SJCRH30 (cell line): ENCODE measurements around the gene NIPSNAP2. TPM values are rescaled to one million over a fixed set of nuclear protein-coding genes. Genes with fewer than 3 reads are reported as not detected.

Source experiments
- DNase-seq, 2 experiments: peaks; one replicate each; pipeline ENCODE4 v3.0.0-alpha.2; 2015 to 2020
- H3K27ac ChIP-seq: fragments of 250-450 bp; sonication (Bioruptor Pico); 2 replicates; pipeline ENCODE4 v1.5.1; 2020; ENCODE audit warnings: mild to moderate bottlenecking, moderate library complexity
- H3K27me3 ChIP-seq: fragments of 250-450 bp; sonication (Bioruptor Pico); 2 replicates; pipeline ENCODE4 v1.5.1; 2020; ENCODE audit warnings: mild to moderate bottlenecking, moderate library complexity
- H3K36me3 ChIP-seq: fragments of 250-450 bp; sonication (Bioruptor Pico); 2 replicates; pipeline ENCODE4 v1.5.1; 2020; ENCODE audit warnings: mild to moderate bottlenecking, moderate library complexity
- H3K4me1 ChIP-seq: fragments of 250-450 bp; sonication (Bioruptor Pico); 2 replicates; pipeline ENCODE4 v1.5.1; 2020; ENCODE audit warnings: mild to moderate bottlenecking, moderate library complexity
- H3K4me3 ChIP-seq: fragments of 250-450 bp; sonication (Bioruptor Pico); 2 replicates; pipeline ENCODE4 v1.5.1; 2020; ENCODE audit warnings: mild to moderate bottlenecking, moderate library complexity
- H3K9me3 ChIP-seq: fragments of 250-450 bp; sonication (Bioruptor Pico); replicated peaks from 2 replicates; pipeline ENCODE4 v1.5.1; 2020; ENCODE audit warnings: mild to moderate bottlenecking, moderate library complexity
- total RNA-seq: library from RNA; depleted of rRNA; stranded (reverse); fragments of >200 nt; shearing (Covaris generic); gene quantifications from 2 replicates; pipeline ENCODE4 v1.2.3, GENCODE V29; 2014

Gene NIPSNAP2
- total RNA-seq, 1 experiment from 2014 or later, result 63.7 TPM

DNA sequence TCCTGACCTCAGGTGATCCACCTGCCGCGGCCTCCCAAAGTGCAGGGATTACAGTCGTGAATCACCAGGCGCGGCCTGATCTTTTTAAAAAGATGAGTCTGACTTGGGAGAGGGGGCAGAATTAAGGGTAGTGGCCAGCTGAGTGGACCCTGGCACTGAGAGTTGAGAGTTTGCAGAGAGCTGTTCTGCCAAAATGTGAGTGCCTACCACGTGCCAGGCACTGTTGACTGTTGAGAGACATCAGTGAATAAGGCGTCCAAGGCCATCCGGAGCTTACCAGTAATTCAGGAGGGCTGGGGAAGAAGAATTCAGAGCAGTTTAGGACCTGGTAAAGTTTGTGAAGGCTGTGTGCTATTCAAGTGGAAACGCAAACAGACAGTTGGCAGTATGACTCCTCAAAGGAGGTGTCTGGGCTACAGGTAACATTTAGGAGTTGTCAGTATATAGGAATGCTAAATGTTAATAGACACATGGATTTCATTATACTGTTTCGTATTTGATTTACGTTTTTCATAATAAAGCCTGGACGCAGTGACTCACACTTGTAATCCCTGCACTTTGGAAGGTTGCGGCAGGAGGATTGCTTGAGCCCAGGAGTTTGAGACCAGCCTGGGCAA lies 1.5 kb downstream of the NIPSNAP2 start:
- no peak overlapping the region for H3K4me3 ChIP-seq
- no peaks in the 10 kb centered on the region for H3K27me3 ChIP-seq
- H3K27ac ChIP-seq, result no peak overlapping the region
- DNase-seq, result no peak
- no peaks in the 10 kb centered on the region for H3K9me3 ChIP-seq
- no peaks in the 10 kb centered on the region; the same call in 1 of the 2 replicates for H3K36me3 ChIP-seq
- 0 out of 2 replicates have a peak, but pooled peaks cover 5% of the 10 kb centered on the region for H3K4me1 ChIP-seq

DNA sequence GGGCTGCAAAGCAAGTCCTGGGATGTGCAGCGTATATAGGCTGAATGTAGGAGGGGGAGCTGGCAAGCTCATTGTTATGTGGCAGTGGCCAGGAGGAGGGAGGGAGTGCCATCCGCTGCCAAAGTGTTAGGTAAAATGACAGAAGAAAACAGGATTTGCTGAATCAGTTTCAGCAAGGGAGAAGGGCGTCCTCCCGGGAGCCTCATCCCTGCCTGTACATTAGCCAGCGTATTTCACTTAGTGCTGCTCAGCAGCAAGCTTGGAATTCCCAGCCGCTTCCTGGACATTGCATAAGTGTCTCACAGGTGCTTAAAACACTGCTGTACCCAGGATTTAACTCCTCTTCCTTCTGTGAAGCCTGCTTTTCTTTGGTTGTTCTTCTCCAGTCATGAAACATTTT lies 2.5 kb downstream of the NIPSNAP2 start:
- no peak overlapping the region for H3K27ac ChIP-seq

DNA sequence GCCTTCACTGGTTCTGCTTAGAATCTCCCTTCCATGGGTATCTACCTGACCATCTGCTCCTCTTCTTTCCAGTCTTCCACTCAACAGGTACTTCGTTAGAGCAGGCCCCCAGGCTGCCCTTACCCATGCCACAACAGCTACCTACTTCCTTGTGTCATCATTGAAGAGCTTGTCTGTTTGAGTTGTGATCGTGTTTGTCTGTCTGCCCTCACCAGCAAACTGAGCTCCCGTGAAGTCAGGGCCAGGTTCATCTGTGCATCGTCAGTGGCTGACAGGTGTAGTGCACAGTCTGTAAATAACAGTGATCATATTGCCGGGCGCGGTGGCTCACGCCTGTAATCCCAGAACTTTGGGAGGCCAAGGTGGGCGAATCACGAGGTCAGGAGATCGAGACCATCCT lies 5.0 kb downstream of the NIPSNAP2 start:
- Histone ChIP-seq H3K27me3 (no peaks in the 10 kb centered on the region), H3K4me3 (no peak overlapping the region)

More for the DNA sequence above, 2.5 kb downstream of the NIPSNAP2 start:
- H3K36me3 ChIP-seq, result no peaks in the 10 kb centered on the region; the same call in 1 of the 2 replicates
- 0 out of 2 replicates have a peak, but pooled peaks cover 5% of the 10 kb centered on the region for H3K4me1 ChIP-seq
- H3K4me3 ChIP-seq, result no peak overlapping the region
- no peaks in the 10 kb centered on the region for H3K9me3 ChIP-seq
- H3K27me3 ChIP-seq, result no peaks in the 10 kb centered on the region
- DNase-seq, result no peak

DNA sequence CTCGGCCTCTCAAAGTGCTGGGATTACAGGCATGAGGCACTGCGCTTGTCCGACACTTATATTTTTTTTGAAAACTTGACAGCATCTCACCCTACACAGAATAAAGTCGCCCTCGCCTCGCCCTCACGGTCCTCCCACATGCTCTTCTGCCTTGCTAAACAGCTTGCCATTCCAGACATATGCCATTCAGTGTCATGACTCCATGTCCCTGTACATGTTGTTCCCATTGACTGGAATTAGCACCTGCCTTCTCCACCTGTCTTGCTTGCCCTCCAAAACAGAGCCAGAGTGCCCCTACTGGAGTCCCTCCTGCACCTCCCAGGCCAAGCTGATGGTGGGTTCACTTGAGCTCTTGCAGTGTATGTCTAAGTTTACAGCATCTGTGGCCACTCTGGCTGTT lies 6.2 kb downstream of the NIPSNAP2 start:
- Histone ChIP-seq H3K9me3 (no peaks in the 10 kb centered on the region), H3K4me3 (no peak overlapping the region), H3K36me3 (peaks cover 6% of the 10 kb centered on the region), H3K27me3 (no peaks in the 10 kb centered on the region), H3K4me1 (no peaks in the 10 kb centered on the region), H3K27ac (no peak overlapping the region)
- DNase-seq, result no peak

More for the DNA sequence above, 5.0 kb downstream of the NIPSNAP2 start:
- peaks cover 6% of the 10 kb centered on the region for H3K36me3 ChIP-seq
- no peak for DNase-seq
- no peaks in the 10 kb centered on the region for H3K9me3 ChIP-seq
- H3K4me1 ChIP-seq, result no peaks in the 10 kb centered on the region
- H3K27ac ChIP-seq, result no peak overlapping the region

DNA sequence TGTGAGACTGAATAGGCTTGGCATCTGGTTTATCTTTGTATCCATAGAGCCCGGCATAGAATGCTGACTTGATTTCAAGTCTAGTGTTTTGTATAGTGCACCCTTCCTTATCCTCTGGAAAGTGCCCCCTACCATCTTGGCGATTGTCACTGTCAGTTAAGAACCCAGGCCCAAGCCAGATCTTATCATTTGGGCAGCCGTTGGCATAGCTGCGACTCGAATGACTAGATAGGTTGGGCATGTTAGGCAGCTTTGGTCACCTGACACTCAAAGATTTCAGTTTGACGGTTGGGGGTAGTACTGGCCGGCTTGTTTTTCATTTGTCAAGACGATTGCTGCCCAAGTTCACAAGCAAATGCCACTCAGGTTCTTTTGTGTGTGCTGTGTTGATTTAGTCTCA lies 6.6 kb downstream of the NIPSNAP2 start:
- Histone ChIP-seq H3K36me3 (peaks cover 6% of the 10 kb centered on the region), H3K9me3 (no peaks in the 10 kb centered on the region), H3K4me1 (no peaks in the 10 kb centered on the region), H3K27me3 (no peaks in the 10 kb centered on the region), H3K4me3 (no peak overlapping the region), H3K27ac (no peak overlapping the region)
- DNase-seq, result no peak

DNA sequence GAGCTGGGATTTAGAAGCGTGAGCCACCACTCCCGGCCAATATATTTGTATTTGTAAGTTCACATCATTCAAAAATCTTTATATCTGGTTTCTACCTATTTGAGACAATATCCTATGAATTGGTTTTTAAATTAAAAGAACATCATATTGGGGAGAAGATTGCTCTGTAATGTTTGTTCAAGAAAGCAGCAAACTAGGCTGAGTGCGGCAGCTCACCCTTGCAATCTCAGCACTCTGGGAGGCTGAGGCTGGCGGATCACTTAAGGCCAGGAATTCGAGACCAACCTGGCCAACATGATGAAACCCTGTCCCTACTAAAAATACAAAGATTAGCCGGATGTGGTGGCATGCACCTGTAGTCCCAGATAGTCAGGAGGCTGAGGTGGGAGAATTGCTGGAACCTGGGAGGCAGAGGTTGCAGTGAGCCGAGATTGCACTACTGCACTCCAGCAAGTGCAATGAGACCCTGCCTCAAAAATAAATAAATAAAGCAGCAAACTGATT lies 9.4 kb downstream of the NIPSNAP2 start:
- Histone ChIP-seq H3K9me3 (no peaks in the 10 kb centered on the region), H3K4me3 (no peak overlapping the region), H3K27me3 (no peaks in the 10 kb centered on the region), H3K27ac (no peak overlapping the region), H3K4me1 (no peaks in the 10 kb centered on the region), H3K36me3 (peaks cover 14% of the 10 kb centered on the region)
- no peak for DNase-seq

DNA sequence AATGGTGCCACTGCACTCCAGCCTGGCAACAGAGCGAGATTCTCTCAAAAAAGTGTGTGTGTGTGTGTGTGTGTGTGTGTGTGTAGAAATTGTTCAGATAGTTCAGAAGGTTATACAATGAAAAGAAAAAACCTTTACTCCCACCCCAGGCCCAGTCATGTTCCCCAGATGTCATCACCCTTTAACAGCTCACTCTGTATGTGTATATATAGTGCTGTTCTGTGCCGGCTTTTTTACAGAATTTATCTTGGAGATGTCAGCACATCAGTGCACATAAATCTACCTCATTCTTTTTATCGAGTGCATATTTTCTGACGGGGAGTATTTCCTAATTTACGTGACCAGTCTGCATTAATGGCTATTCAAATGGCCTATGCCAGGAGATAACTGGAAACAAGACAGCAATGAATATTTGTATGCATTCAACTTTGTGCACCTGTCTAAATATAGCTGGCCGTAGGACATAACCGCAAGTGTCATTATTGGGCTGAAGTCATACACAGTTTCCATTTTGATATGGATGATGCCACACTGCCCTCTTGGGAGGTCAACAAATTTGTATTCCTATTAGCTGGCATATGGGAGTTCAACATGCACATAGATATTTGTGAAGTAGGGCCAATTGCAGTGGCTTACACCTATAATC lies 11.7 kb downstream of the NIPSNAP2 start:
- peaks cover 33% of the 10 kb centered on the region for H3K36me3 ChIP-seq
- no peaks in the 10 kb centered on the region for H3K4me1 ChIP-seq
- H3K27me3 ChIP-seq, result no peaks in the 10 kb centered on the region
- no peak for DNase-seq
- no peaks in the 10 kb centered on the region for H3K9me3 ChIP-seq
- no peak overlapping the region for H3K27ac ChIP-seq
- no peak overlapping the region for H3K4me3 ChIP-seq

DNA sequence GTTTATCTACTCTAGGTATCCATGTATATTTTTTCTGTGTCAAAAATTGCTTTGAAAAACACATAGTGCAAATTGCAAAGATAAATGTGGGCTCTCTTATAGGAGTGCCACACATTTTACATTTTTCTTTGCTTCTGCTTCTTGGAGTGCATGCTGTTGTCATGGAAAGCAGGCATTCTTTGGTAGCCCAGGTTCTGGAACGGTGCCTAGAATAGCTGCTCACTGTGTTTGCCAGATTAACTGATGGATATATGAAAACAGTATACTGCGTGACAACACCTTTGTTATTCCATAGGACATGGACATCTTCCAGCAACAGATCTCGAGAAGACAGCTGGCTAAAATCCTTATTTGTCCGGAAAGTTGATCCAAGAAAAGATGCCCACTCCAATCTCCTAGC lies 13.4 kb downstream of the NIPSNAP2 start:
- no peak overlapping the region for H3K27ac ChIP-seq

DNA sequence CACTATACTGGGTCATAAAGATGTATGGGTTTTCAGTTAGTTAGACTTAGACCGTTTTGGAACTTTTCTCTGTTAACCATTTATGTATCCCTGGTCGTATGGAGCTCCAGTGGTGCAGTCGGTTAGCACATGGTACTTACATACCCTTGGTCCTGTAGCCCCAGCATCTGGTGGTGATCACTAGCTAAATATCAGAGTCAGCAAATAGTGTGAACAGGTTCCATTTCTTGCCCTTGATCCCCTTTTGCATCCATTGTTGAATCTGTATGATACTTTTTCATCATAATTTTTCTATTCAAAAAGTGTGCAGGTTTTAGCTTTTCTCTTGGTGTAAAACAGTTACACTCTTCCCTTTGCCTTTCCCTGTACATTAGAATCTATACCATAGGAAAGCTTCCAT lies 15.9 kb downstream of the NIPSNAP2 start:
- Histone ChIP-seq H3K36me3 (peaks cover 63% of the 10 kb centered on the region), H3K9me3 (no peaks in the 10 kb centered on the region)
- no peak for DNase-seq

More for the DNA sequence above, 13.4 kb downstream of the NIPSNAP2 start:
- Histone ChIP-seq H3K27me3 (no peaks in the 10 kb centered on the region), H3K4me1 (no peaks in the 10 kb centered on the region), H3K4me3 (no peak overlapping the region), H3K36me3 (peaks cover 45% of the 10 kb centered on the region), H3K9me3 (no peaks in the 10 kb centered on the region)
- DNase-seq, result no peak

DNA sequence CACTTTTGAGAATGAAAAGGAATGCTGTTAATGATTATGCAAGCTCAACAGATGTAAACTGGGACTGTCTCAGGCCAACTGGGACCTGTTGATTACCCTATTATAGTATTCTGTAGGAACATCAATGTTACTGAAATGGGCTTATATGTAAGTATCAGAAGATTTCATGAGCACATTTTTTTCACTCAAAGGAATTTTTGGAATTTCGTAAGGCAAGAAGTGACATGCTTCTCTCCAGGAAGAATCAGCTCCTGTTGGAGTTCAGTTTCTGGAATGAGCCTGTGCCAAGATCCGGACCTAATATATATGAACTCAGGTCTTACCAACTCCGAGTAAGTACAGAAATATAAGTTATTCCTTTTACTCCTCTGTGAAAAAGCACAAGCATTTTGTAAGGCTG lies 19.2 kb downstream of the NIPSNAP2 start:
- Histone ChIP-seq H3K4me1 (no peaks in the 10 kb centered on the region), H3K9me3 (no peaks in the 10 kb centered on the region), H3K4me3 (no peak overlapping the region), H3K27ac (no peak overlapping the region), H3K36me3 (peaks cover 74% of the 10 kb centered on the region), H3K27me3 (no peaks in the 10 kb centered on the region)
- DNase-seq, result no peak

More for the DNA sequence above, 15.9 kb downstream of the NIPSNAP2 start:
- no peak overlapping the region for H3K4me3 ChIP-seq
- no peaks in the 10 kb centered on the region for H3K4me1 ChIP-seq
- H3K27ac ChIP-seq, result no peak overlapping the region
- no peaks in the 10 kb centered on the region for H3K27me3 ChIP-seq

DNA sequence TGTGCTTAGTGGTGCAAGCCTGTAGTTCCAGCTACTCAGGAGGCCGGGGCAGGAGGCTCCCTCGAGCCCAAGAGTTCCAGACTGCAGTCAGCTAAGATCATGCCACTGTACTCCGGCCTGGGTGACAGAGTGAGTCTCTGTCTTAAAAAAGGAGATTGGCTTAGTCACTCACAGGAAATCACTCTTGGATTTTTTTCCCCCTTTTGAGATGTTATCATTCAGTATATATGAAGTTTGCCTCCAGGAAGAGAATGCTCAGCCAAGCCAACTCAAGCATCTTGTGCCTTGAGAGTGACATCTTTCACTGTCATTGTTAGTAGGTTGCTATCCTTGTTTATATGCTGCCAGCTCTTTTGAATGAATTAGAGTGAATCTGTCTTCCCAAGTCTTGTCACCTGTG lies 28.0 kb downstream of the NIPSNAP2 start:
- no peak overlapping the region for H3K27ac ChIP-seq

DNA sequence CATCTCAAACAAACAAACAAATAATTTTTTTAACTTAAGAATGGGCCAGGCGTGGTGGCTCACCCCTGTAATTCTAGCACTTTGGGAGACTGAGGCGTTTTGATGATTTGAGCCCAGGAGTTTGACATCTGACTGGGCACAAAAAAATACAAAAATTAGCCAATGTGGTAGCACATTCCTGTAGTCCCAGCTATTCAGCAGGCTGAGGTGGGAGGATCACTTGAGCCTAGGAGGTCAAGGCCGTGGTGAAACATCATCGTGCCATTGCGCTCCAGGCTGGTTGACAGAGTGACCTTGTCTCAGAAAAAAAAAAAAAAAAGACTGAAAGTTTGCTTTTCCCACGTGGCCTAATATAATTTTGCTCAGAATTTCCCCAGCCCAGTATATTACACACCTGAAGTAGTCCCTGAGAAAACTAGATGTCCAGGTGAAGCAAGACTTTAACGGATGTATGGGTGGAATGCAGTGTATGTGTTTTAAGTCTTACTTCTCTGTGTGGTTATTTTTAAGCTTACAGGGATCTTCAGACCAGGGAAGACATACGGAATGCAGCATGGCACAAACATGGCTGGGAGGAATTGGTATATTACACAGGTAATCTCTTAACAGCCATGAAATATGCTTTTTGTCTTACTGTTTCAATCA lies 32.6 kb downstream of the NIPSNAP2 start:
- H3K27ac ChIP-seq, result no peak overlapping the region
- H3K27me3 ChIP-seq, result no peaks in the 10 kb centered on the region
- DNase-seq, result no peak
- no peaks in the 10 kb centered on the region for H3K9me3 ChIP-seq
- H3K4me3 ChIP-seq, result no peak overlapping the region
- peaks cover 14% of the 10 kb centered on the region for H3K36me3 ChIP-seq
- H3K4me1 ChIP-seq, result no peaks in the 10 kb centered on the region

More for the DNA sequence above, 28.0 kb downstream of the NIPSNAP2 start:
- Histone ChIP-seq H3K36me3 (peaks cover 26% of the 10 kb centered on the region), H3K9me3 (no peaks in the 10 kb centered on the region), H3K27me3 (no peaks in the 10 kb centered on the region), H3K4me3 (no peak overlapping the region), H3K4me1 (no peaks in the 10 kb centered on the region)
- DNase-seq, result no peak

DNA sequence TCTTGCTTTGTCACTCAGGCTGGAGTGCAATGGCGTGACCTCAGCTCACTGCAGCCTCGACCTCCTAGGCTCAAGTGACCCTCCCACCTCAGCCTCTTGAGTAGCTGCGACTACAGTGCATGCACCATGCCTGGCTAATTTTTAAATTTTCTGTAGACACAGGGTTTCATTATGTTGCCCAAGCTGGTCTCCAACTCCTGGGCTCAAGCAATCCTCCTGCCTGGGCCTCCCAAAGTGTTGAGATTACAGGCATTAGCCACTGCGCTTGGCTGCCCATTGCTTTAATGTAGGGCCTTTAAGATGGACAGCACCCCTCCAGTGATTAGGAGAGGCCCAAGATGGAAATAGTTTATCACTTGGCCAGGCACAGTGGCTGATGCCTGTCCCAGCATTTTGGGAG lies 39.4 kb downstream of the NIPSNAP2 start:
- Histone ChIP-seq H3K27me3 (no peaks in the 10 kb centered on the region), H3K4me1 (no peaks in the 10 kb centered on the region; the same call in 1 of the 2 replicates), H3K27ac (no peak overlapping the region), H3K36me3 (no peaks in the 10 kb centered on the region), H3K9me3 (no peaks in the 10 kb centered on the region), H3K4me3 (no peak overlapping the region)
- DNase-seq, result no peak

DNA sequence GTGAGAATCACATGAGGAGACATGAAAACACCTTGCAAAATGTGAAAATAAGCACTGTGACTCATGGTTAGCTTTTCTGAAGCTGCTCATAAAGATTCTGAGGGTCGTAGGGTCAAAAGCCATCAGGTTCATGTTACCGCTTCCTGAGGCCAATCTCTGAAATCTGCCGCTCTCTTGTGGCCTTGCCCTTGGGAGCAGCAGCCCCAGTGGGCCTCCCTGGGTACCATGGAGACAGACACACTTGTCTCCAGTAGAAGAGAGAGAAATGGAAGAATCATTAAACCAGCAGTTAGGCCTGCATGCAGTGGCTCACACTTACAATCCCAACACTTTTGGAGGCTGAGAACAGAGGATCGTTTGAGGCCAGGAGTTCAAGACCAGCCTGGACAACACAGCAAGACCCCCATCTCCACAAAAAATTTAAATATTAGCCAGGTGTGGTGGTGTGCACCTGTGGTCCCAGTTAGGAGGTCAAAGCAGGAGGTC lies 42.8 kb downstream of the NIPSNAP2 start:
- Histone ChIP-seq H3K27ac (no peak overlapping the region), H3K27me3 (no peaks in the 10 kb centered on the region), H3K9me3 (no peaks in the 10 kb centered on the region), H3K36me3 (peaks cover 10% of the 10 kb centered on the region), H3K4me3 (no peak overlapping the region), H3K4me1 (peaks cover 3% of the 10 kb centered on the region; the same call in 1 of the 2 replicates)
- peak in 1 of 2 experiments; percentile 16 for DNase-seq

DNA sequence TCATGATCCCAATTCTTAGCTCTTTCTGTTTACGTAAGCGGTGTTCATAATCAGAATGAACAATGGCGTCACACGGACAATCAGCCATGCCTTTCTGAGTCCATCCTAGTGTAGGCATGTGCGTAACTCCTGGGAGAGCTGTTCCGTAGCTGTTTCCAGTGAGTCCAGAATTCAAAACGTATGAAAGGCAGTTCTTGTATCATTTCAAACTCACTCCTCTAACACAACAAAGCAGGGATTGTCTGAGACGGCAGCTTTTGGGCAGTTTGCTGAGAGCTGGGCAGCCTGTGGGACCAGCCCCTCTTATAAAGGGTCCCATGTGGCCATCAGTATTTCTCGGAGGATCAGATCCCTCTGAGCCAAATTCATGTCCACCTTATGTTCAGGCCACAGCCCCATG lies 43.5 kb downstream of the NIPSNAP2 start:
- H3K36me3 ChIP-seq, result peaks cover 12% of the 10 kb centered on the region
- H3K4me3 ChIP-seq, result no peak overlapping the region
- DNase-seq, result no peak

More for the DNA sequence above, 43.5 kb downstream of the NIPSNAP2 start:
- no peaks in the 10 kb centered on the region for H3K27me3 ChIP-seq
- H3K27ac ChIP-seq, result no peak overlapping the region
- peaks cover 3% of the 10 kb centered on the region; the same call in 1 of the 2 replicates for H3K4me1 ChIP-seq
- H3K9me3 ChIP-seq, result no peaks in the 10 kb centered on the region
